HepG2 (cell line): Measurements from ENCODE around the gene RAB43. TPM values are rescaled to one million over a fixed set of nuclear protein-coding genes. Genes with fewer than 3 reads are reported as not detected.

Experiments used
- ATF4 ChIP-seq, 2 experiments: fragments of 450-650 bp in 1 of 2; sonication (generic) in 1 of 2; formaldehyde crosslinking; IDR thresholded peaks; 2 replicates each; pipeline versions ENCODE4 v1.5.0 to v1.8.0; 2020 to 2022; ENCODE audit warnings: mild to moderate bottlenecking in 1 of 2, missing genetic modification reagents in 1 of 2
- CENPBD1 ChIP-seq: sonication (generic); formaldehyde crosslinking; IDR thresholded peaks from 2 replicates; pipeline ENCODE4 v1.8.0; 2022; ENCODE audit warnings: missing genetic modification reagents, low read depth, mild to moderate bottlenecking, borderline replicate concordance
- DZIP1 ChIP-seq: sonication (generic); formaldehyde crosslinking; IDR thresholded peaks from 2 replicates; pipeline ENCODE4 v1.5.0; 2020; ENCODE audit warnings: mild to moderate bottlenecking, missing genetic modification reagents
- EP300 ChIP-seq, 3 experiments: sonication (generic) in 1 of 3; formaldehyde crosslinking in 1 of 3; IDR thresholded peaks; 2 replicates each; pipeline versions ENCODE4 v1.5.1 to v1.6.1; 2011 to 2020; ENCODE audit warnings: low read depth in 2 of 3, low read length in 2 of 3, borderline replicate concordance in 1 of 3, improper control_type of control experiment in 1 of 3, mild to moderate bottlenecking in 1 of 3, missing genetic modification reagents in 1 of 3, moderate library complexity in 1 of 3
- GZF1 ChIP-seq: sonication (generic); formaldehyde crosslinking; IDR thresholded peaks from 2 replicates; pipeline ENCODE4 v1.5.1; 2020; ENCODE audit warnings: mild to moderate bottlenecking, missing genetic modification reagents
- HOXA7 ChIP-seq: sonication (generic); formaldehyde crosslinking; IDR thresholded peaks from 2 replicates; pipeline ENCODE4 v1.8.1; 2022; ENCODE audit warnings: mild to moderate bottlenecking, missing genetic modification reagents, moderate library complexity
- KDM6A ChIP-seq: IDR thresholded peaks from 2 replicates; pipeline ENCODE4 v1.6.1; 2016; ENCODE audit warnings: low read depth
- NFAT5 ChIP-seq: sonication (generic); formaldehyde crosslinking; IDR thresholded peaks from 2 replicates; pipeline ENCODE4 v1.4.0; 2020; ENCODE audit warnings: missing genetic modification reagents
- NONO ChIP-seq, 2 experiments: fragments of 450-650 bp in 1 of 2; sonication (generic) in 1 of 2; formaldehyde crosslinking in 1 of 2; IDR thresholded peaks in 1 of 2; conservative IDR thresholded peaks in 1 of 2; 2 replicates each; pipeline versions ENCODE4 v1.6.1 to v1.8.0; 2017 to 2022; ENCODE audit warnings: mild to moderate bottlenecking in 1 of 2, missing genetic modification reagents in 1 of 2, moderate library complexity in 1 of 2
- SOX6 ChIP-seq, 2 experiments: fragments of 450-650 bp in 1 of 2; sonication (generic) in 1 of 2; formaldehyde crosslinking in 1 of 2; IDR thresholded peaks; 2 replicates each; pipeline versions ENCODE4 v1.4.0 to v1.6.1; 2017 to 2020; ENCODE audit warnings: antibody characterized with exemption in 1 of 2, mild to moderate bottlenecking in 1 of 2, missing genetic modification reagents in 1 of 2
- TEAD3 ChIP-seq: optimal IDR thresholded peaks from 2 replicates; pipeline ENCODE3; 2016; ENCODE audit warnings: borderline replicate concordance
- TRIM24 ChIP-seq: sonication (generic); formaldehyde crosslinking; IDR thresholded peaks from 2 replicates; pipeline ENCODE4 v1.8.0; 2022; ENCODE audit warnings: mild to moderate bottlenecking, missing genetic modification reagents
- ZMAT3 ChIP-seq: sonication (generic); formaldehyde crosslinking; conservative IDR thresholded peaks from 2 replicates; pipeline ENCODE4 v1.7.0; 2021; ENCODE audit warnings: missing genetic modification reagents
- ZNF232 ChIP-seq: sonication (generic); formaldehyde crosslinking; IDR thresholded peaks from 2 replicates; pipeline ENCODE4 v1.4.0; 2020; ENCODE audit warnings: missing genetic modification reagents, borderline replicate concordance
- ZNF260 ChIP-seq: sonication (generic); formaldehyde crosslinking; IDR thresholded peaks from 2 replicates; pipeline ENCODE4 v1.4.0; 2020; ENCODE audit warnings: missing genetic modification reagents, low read depth, mild to moderate bottlenecking, borderline replicate concordance
- ZNF720 ChIP-seq: sonication (generic); formaldehyde crosslinking; IDR thresholded peaks from 2 replicates; pipeline ENCODE4 v1.4.0; 2020; ENCODE audit warnings: missing genetic modification reagents
- ZNF737 ChIP-seq: sonication (generic); formaldehyde crosslinking; IDR thresholded peaks from 2 replicates; pipeline ENCODE4 v1.5.0; 2020; ENCODE audit warnings: missing genetic modification reagents, mild to moderate bottlenecking, borderline replicate concordance
- ZNF775 ChIP-seq: sonication (generic); formaldehyde crosslinking; IDR thresholded peaks from 2 replicates; pipeline ENCODE4 v1.4.0; 2020; ENCODE audit warnings: missing genetic modification reagents, mild to moderate bottlenecking, moderate library complexity, borderline replicate concordance
- polyA plus RNA-seq, 8 experiments: library from polyadenylated mRNA; depleted of rRNA in 3 of 8; stranded (reverse) in 7 of 8; unstranded in 1 of 8; fragments of >200 nt; fragmentation: Illumina TruSeq in 4 of 8; extraction: Trizol in 4 of 8; gene quantifications; 2 replicates each; pipeline versions ENCODE4 v1.2.1 to v1.2.3, GENCODE V29; 2011 to 2016; ENCODE audit warnings: low read depth in 4 of 8, missing spikeins in 1 of 8, mixed read lengths in 1 of 8; ENCODE audit not compliant: insufficient read depth in 1 of 8
- total RNA-seq, 5 experiments: library from RNA; depleted of rRNA; stranded (reverse); fragments of >200 nt; fragmentation: Illumina TruSeq; extraction: Trizol; gene quantifications; 2 replicates each; pipeline ENCODE4 v1.2.3, GENCODE V29; 2016; ENCODE audit warnings: low read depth in 1 of 5

Gene RAB43
- total and polyA plus RNA-seq, 2 of the 13 experiments (the other 11 are each of a cell fraction or from before 2014, with no cell fraction given), result 11.8 to 18.4 TPM

- TF ChIP-seq NFAT5 (CRISPR knock-in tag) (peak; percentile 64; the same call in 1 of the 2 replicates), ZNF737 (no peak), ZNF260 (CRISPR knock-in tag) (no peak), ATF4 (CRISPR knock-in tag; IDR thresholded peaks at IDR 0.05) (no peak), ZNF720 (CRISPR knock-in tag) (no peak), TEAD3 (CRISPR knock-in tag) (peak; percentile 66), HOXA7 (CRISPR knock-in tag) (no peak), NONO (IDR thresholded peaks at IDR 0.05) (no peak), NONO (CRISPR knock-in tag; conservative IDR thresholded peaks at IDR 0.05) (peak; percentile 50), SOX6 (IDR thresholded peaks at IDR 0.05) (no peak), SOX6 (CRISPR knock-in tag; IDR thresholded peaks at IDR 0.05) (peak; percentile 33; the same call in 1 of the 2 replicates), GZF1 (CRISPR knock-in tag) (no peak), KDM6A (CRISPR knock-in tag) (no peak; the same call in 1 of the 2 replicates), EP300 (IDR thresholded peaks at IDR 0.05; ENCODE audit: low read depth in 2 of 2, low read length in 2 of 2) (0 out of 4 replicates have a peak, but pooled peaks of 1 of the 2 experiments have one; percentile 21), EP300 (CRISPR knock-in tag; IDR thresholded peaks at IDR 0.05; ENCODE audit: borderline replicate concordance) (no peak), TRIM24 (CRISPR knock-in tag) (no peak), ZNF232 (CRISPR knock-in tag) (peak; percentile 63; the same call in 1 of the 2 replicates), ZMAT3 (CRISPR knock-in tag) (no peak), ZNF775 (CRISPR knock-in tag) (no peak), CENPBD1 (CRISPR knock-in tag) (no peak), DZIP1 (CRISPR knock-in tag) (no peak)
Observed at GRCh38 chr3:129123314-129124060, 1.9 kb upstream of the RAB43 start (continued).
